Measurements from ENCODE around the gene OSBPL3. TPM values are rescaled to one million over a fixed set of nuclear protein-coding genes. Genes with fewer than 3 reads are reported as not detected.
A peak's percentile ranks its signal among the peaks of the same experiment; 100 is the strongest.

The OSBPL3 gene
- polyA plus RNA-seq, 1 experiment = 26.5 TPM

DNA sequence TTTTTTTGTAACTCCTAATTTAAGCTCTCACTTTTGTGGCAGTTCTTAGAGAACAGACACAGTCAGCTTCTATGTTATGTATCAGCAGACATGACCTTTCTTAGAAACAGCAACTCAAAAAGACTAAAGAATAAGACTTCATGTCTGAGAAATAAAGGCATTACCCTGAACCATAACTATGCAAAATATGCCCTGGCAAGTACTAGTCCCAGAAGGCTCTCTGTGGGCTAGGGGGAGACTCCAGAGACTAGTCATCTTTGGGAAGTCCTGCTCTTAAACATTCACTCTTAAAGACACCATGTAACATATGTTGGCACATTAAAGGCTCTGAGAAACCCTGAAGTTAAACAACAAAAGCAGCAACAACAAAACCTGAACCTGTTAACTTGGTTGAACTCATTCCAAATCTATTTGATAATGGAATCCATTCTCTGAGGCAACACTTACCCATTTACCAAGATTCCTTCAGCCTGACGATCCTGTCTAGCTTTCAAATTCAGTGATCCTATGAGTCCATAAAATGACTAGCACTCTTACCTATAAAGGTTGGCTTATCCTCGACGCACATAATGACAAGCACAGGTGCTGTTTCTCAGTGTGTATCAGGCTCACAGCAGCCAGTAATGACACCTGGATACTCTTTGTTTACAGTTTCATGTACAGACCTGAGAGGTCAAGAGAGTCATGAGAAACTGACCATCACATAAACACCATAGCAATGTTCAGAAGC, 62.3 kb downstream of the OSBPL3 start:
- ChIA-PET POLR2A (interaction anchor here (0.9 kb wide), 1 partner anchor 10 kb away, joined by 3 read pairs; no protein-coding TSS in a partner anchor), CTCF (interaction anchor here (0.6 to 1.1 kb wide), 5 partner anchors 17 to 121 kb away, joined by 3 to 4 read pairs (median 3); partner anchors contain the start of gene OSBPL3)
- Histone ChIP-seq H3K4me3 (ENCODE audit: low read depth, low read length) (no peak overlapping the region), H3K27me3 (ENCODE audit: control insufficient read depth, insufficient read depth, low read length) (no peaks in the 10 kb centered on the region), H3K36me3 (ENCODE audit: control insufficient read depth, insufficient read depth, low read length) (no peaks in the 10 kb centered on the region)
- TF ChIP-seq, protein P1, sequence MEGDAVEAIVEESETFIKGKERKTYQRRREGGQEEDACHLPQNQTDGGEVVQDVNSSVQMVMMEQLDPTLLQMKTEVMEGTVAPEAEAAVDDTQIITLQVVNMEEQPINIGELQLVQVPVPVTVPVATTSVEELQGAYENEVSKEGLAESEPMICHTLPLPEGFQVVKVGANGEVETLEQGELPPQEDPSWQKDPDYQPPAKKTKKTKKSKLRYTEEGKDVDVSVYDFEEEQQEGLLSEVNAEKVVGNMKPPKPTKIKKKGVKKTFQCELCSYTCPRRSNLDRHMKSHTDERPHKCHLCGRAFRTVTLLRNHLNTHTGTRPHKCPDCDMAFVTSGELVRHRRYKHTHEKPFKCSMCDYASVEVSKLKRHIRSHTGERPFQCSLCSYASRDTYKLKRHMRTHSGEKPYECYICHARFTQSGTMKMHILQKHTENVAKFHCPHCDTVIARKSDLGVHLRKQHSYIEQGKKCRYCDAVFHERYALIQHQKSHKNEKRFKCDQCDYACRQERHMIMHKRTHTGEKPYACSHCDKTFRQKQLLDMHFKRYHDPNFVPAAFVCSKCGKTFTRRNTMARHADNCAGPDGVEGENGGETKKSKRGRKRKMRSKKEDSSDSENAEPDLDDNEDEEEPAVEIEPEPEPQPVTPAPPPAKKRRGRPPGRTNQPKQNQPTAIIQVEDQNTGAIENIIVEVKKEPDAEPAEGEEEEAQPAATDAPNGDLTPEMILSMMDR (IDR thresholded peaks at IDR 0.05; ENCODE audit: insufficient read depth, low read depth, low read length) = no peak
- peak; percentile 54 for DNase-seq (ENCODE audit: low read depth)

DNA sequence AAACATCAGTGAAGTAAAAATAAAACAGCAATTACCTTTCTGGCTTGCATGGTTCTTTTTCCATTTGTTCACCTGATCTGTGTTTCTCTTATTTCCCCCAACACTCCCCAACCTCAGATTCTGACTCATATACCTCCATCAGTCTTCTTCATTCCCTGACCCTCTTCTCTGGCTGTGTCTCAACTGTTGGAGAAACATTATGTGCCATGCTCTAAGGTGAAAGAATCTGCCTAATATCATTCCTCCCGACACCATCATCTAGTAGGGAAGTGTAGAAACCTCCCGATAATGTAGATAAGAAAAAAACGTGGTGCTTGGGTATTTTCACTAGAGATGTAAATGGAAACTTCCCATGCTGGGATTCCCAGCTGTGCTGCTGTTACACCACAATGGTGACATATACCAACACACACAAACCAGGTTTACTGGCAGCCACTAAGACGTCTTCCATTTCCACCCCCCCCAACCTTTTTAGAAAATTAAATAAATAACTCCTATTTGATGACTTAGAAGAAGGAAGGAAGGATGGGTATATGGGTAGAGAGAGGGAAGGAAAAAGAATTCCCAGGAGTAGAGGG, 63.4 kb downstream of the OSBPL3 start:
- TF ChIP-seq, protein P1 (IDR thresholded peaks at IDR 0.05; ENCODE audit: insufficient read depth, low read depth, low read length) = no peak
- Histone ChIP-seq H3K36me3 (ENCODE audit: control insufficient read depth, insufficient read depth, low read length) (no peaks in the 10 kb centered on the region), H3K4me3 (ENCODE audit: low read depth, low read length) (no peak overlapping the region), H3K27me3 (ENCODE audit: control insufficient read depth, insufficient read depth, low read length) (no peaks in the 10 kb centered on the region)
- POLR2A ChIA-PET = no interaction called here
- DNase-seq (ENCODE audit: low read depth) = no peak
- CTCF ChIA-PET = interaction anchor here (1.1 kb wide), 2 partner anchors 16 to 63 kb away, joined by 3 to 4 read pairs; no protein-coding TSS in a partner anchor

DNA sequence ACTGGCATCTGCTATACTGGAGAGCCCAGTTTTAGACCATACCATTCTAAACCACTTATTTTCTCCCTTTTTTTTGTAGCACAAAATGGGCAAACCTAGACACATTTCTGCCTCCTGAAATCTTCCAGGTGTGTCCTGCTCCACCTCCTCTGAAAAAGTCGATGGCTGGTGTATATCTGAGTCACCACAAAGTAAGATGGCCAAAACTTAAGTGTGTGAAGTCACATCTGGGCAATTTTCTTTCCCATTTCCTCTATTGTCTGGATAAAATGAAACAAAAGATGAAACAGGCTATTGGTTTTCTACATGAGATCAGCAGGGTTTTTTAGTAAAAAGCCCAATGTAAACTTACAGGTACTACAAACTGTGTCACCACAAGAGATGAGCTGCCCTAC, 65.5 kb downstream of the OSBPL3 start:
- POLR2A ChIA-PET = no interaction called here
- TF ChIP-seq, protein P1 (IDR thresholded peaks at IDR 0.05; ENCODE audit: insufficient read depth, low read depth, low read length) = no peak
- Histone ChIP-seq H3K4me3 (ENCODE audit: low read depth, low read length) (no peak overlapping the region), H3K36me3 (ENCODE audit: control insufficient read depth, insufficient read depth, low read length) (no peaks in the 10 kb centered on the region), H3K27me3 (ENCODE audit: control insufficient read depth, insufficient read depth, low read length) (no peaks in the 10 kb centered on the region)
- DNase-seq (ENCODE audit: low read depth) = no peak
- CTCF ChIA-PET = interaction anchor here (1.0 kb wide), 1 partner anchor 20 kb away, joined by 3 read pairs; no protein-coding TSS in a partner anchor

DNA sequence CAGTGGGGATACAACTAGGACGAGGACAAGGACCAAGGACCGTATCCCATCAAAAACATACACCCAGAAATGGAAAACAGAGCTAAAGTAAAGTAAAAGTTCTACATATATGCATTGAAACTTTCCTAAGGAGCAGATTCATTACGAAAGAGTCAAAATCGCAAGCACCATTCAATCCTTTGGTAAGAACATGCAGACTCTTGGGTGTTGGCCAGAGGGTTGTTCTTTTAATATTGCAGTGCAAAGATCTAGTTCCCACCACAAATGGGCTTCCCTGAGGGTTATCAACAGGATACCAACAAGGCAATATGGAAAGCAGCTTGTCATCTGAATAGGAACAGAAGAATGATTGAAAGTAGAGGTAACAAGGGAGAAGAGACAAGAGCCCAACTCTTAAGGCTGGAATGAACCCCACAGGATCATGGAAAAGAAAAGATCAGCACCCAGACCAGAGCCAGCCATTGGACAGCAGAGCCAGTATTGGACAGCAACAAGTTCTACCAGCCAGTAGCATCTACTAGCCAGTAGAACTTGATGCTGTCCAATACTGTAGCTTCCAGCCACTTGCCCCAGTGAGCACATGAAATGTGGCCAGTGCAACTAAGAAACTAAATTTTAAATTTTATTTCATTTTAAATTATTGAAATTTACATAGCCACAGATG, 66.0 kb downstream of the OSBPL3 start:
- Histone ChIP-seq H3K36me3 (ENCODE audit: control insufficient read depth, insufficient read depth, low read length) (no peaks in the 10 kb centered on the region), H3K27me3 (ENCODE audit: control insufficient read depth, insufficient read depth, low read length) (no peaks in the 10 kb centered on the region), H3K4me3 (ENCODE audit: low read depth, low read length) (no peak overlapping the region)
- TF ChIP-seq, protein P1 (IDR thresholded peaks at IDR 0.05; ENCODE audit: insufficient read depth, low read depth, low read length) = no peak
- ChIA-PET CTCF (interaction anchor here (0.6 kb wide), 1 partner anchor 20 kb away, joined by 3 read pairs; no protein-coding TSS in a partner anchor), POLR2A (no interaction called here)
- no peak for DNase-seq (ENCODE audit: low read depth)

DNA sequence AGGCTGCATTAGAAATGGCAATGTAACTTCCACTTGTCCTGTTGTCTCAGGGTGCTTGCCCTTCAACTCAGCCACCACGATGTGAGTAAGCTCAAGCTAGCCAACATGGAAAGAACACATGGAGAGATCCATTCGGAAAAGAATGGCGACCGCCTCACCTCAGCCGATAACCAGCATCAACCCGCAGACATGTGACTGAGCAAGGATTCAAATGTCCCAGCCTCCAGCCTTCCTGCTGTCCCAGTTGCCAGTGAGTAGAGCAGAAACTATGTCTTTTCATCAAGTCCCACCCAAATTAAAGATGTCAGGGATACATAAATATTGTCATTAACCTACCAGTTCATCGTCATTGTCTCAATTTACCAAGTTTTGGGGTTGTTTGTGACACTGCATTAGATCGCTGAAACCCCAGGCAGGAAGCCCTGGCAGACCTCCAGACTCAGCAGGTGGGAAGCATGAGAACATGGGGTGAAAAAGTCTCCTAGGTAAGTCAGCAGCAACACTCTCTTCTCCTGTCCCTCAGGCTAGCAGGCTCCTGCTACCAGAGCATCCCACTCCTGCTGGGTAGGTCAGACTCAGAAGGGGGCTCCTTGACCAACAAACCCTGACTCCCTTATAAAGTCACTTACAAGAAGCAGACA, 67.0 kb downstream of the OSBPL3 start:
- ChIA-PET CTCF (no interaction called here), POLR2A (no interaction called here)
- no peak for DNase-seq (ENCODE audit: low read depth)
- TF ChIP-seq, protein P1 (IDR thresholded peaks at IDR 0.05; ENCODE audit: insufficient read depth, low read depth, low read length) = no peak
- Histone ChIP-seq H3K4me3 (ENCODE audit: low read depth, low read length) (no peak overlapping the region), H3K36me3 (ENCODE audit: control insufficient read depth, insufficient read depth, low read length) (no peaks in the 10 kb centered on the region), H3K27me3 (ENCODE audit: control insufficient read depth, insufficient read depth, low read length) (no peaks in the 10 kb centered on the region)
